Stimulated activated CD8-positive, alpha-beta memory T cell treated with anti-CD3 and anti-CD28 coated beads, Interleukin-12 subunit alpha, Interleukin-12 subunit beta, amount 100 ng/mL, for 24 hours (primary cell): Measurements from ENCODE around the gene CSF2RB.

ENCODE experiments used
- DNase-seq: peaks from one replicate; pipeline ENCODE4 v3.0.0-alpha.2; 2020; ENCODE audit errors: extremely low read depth

Gene CSF2RB

GRCh38 chr22:36913427-36914389 lies at the start of gene CSF2RB:
CSF2RB (plus strand) TSS chr22:36913628; CDS start chr22:36922208, 8,580 bp downstream.
- DNase-seq, result no peak

GRCh38 chr22:36863979-36864378 lies 49.4 kb upstream of the CSF2RB start:
- no peak for DNase-seq

GRCh38 chr22:36864454-36865215 lies 48.8 kb upstream of the CSF2RB start:
- no peak for DNase-seq

- no peak for DNase-seq
These were observed 48.1 kb upstream of the CSF2RB start for GRCh38 chr22:36865346-36865745.

- DNase-seq, result no peak
These were observed 45.7 kb upstream of the CSF2RB start for GRCh38 chr22:36867695-36868094.

GRCh38 chr22:36868546-36869181 lies 44.8 kb upstream of the CSF2RB start:
- no peak for DNase-seq

- no peak for DNase-seq
These were observed 43.2 kb upstream of the CSF2RB start for GRCh38 chr22:36870250-36870649.

GRCh38 chr22:36871669-36872081 lies 41.8 kb upstream of the CSF2RB start:
- no peak for DNase-seq

GRCh38 chr22:36872084-36872483 lies 41.3 kb upstream of the CSF2RB start:
- DNase-seq, result no peak

GRCh38 chr22:36872866-36873498 lies 40.4 kb upstream of the CSF2RB start:
- no peak for DNase-seq

- DNase-seq, result no peak
These were observed 39.7 kb upstream of the CSF2RB start for GRCh38 chr22:36873614-36874308.

GRCh38 chr22:36874309-36874696 lies 39.1 kb upstream of the CSF2RB start:
- no peak for DNase-seq

- no peak for DNase-seq
These were observed 38.7 kb upstream of the CSF2RB start for GRCh38 chr22:36874736-36875135.

- no peak for DNase-seq
These were observed 37.7 kb upstream of the CSF2RB start for GRCh38 chr22:36875741-36876140.

GRCh38 chr22:36879775-36880174 lies 33.7 kb upstream of the CSF2RB start:
- no peak for DNase-seq

- DNase-seq, result no peak
These were observed 31.8 kb upstream of the CSF2RB start for GRCh38 chr22:36881504-36882245.

GRCh38 chr22:36884349-36885158 lies 28.9 kb upstream of the CSF2RB start:
- DNase-seq, result no peak

GRCh38 chr22:36885474-36885873 lies 28.0 kb upstream of the CSF2RB start:
- no peak for DNase-seq

- no peak for DNase-seq
These were observed 27.4 kb upstream of the CSF2RB start for GRCh38 chr22:36886016-36886415.

GRCh38 chr22:36887162-36887561 lies 26.3 kb upstream of the CSF2RB start:
- no peak for DNase-seq
